Left lung (tissue), 10 donors: ENCODE data around the gene ZNF789. TPM values are rescaled to one million over a fixed set of nuclear protein-coding genes. Genes with fewer than 3 reads are reported as not detected.

Source experiments
- ATAC-seq: fragments of 200-7000 bp; cut with Tn5 transposase; one replicate; pipeline ENCODE4 v1.9.1; 2020; ENCODE audit warnings: moderate library complexity
- DNase-seq, 4 donors: peaks; one replicate each; pipeline ENCODE4 v3.0.0-alpha.2; 2013 to 2020
- H3K27ac ChIP-seq, 2 donors: fragments of 200-600 bp; sonication (generic) in 1 of 2; one replicate each; pipeline versions ENCODE4 v1.5.0 to v1.8.0; 2020 to 2021
- H3K27me3 ChIP-seq, 2 donors: fragments of 200-600 bp; sonication (generic) in 1 of 2; one replicate each; pipeline versions ENCODE4 v1.5.0 to v1.8.0; 2020 to 2021
- H3K36me3 ChIP-seq, 2 donors: fragments of 200-600 bp; sonication (generic) in 1 of 2; one replicate each; pipeline versions ENCODE4 v1.5.0 to v1.8.0; 2020 to 2021
- H3K4me1 ChIP-seq, 2 donors: fragments of 200-600 bp; one replicate each; pipeline ENCODE4 v1.8.0; 2021
- H3K4me3 ChIP-seq, 2 donors: fragments of 200-600 bp; sonication (generic) in 1 of 2; one replicate each; pipeline versions ENCODE4 v1.5.0 to v1.8.0; 2020 to 2021; ENCODE audit warnings: mild to moderate bottlenecking in 1 of 2
- H3K9me3 ChIP-seq, 2 donors: fragments of 200-600 bp; sonication (generic) in 1 of 2; one replicate each; pipeline versions ENCODE4 v1.5.0 to v1.8.0; 2020 to 2021
- CTCF ChIP-seq, 2 donors: fragments of 200-600 bp; sonication (generic) in 1 of 2; IDR thresholded peaks; one replicate each; pipeline versions ENCODE4 v1.5.0 to v1.8.0; 2021; ENCODE audit warnings: antibody characterized with exemption in 2 of 2
- intact Hi-C, 2 donors: fragments of 100-400 bp; cut with DNase I; formaldehyde crosslinking; loops; one replicate each; pipeline versions ENCODE4 v1.11.2 to v1.14.2; 2022
- polyA plus RNA-seq, 6 donors: library from polyadenylated mRNA; unstranded; fragments of 120-200 nt; gene quantifications; one replicate each; pipeline ENCODE4 v1.2.1, GENCODE V29; 2013; ENCODE audit not compliant: insufficient read length in 6 of 6
- total RNA-seq, 2 donors: library from RNA; stranded (reverse); fragmentation: NEBNext Ultra II Directional; extraction: Animal tissue kit (Norgen Biotek cat#: 25700); gene quantifications; one replicate each; pipeline ENCODE4 v1.2.1, GENCODE V29; 2021
- donor health status: DM: no; HTN: yes; CAD: no.
- donor health status: DM: no; HTN: no; CAD: no.

Gene ZNF789
- total and polyA plus RNA-seq, 8 donors = 8.5 to 59.5 (median 52.4) TPM

GRCh38 chr7:99504603-99505323 lies 32.1 kb downstream of the ZNF789 start, which contains the start of gene ZKSCAN5:
Gene ZKSCAN5, plus strand, starts transcription at chr7:99504662. Its CDS starts 1,383 bp downstream, at chr7:99506045.
- Histone ChIP-seq H3K36me3 (peaks cover 0 to 4% of the 10 kb centered on the region in 2 donors), H3K27ac (peak within 1 kb of the TSS; percentile 87 to 90), H3K4me1 (peaks cover 22 to 47% of the 10 kb centered on the region in 2 donors), H3K9me3 (no peaks in the 10 kb centered on the region), H3K4me3 (peak within 1 kb of the TSS; percentile 71 to 86), H3K27me3 (no peaks in the 10 kb centered on the region)
- ATAC-seq = peak; percentile 95
- peak in 1 of 2 donors; percentile 12 for TF ChIP-seq CTCF (IDR thresholded peaks at IDR 0.05)
- DNase-seq = peak; percentile 97 to 100 (median 98)
- intact Hi-C loops = no loop called here

DNA sequence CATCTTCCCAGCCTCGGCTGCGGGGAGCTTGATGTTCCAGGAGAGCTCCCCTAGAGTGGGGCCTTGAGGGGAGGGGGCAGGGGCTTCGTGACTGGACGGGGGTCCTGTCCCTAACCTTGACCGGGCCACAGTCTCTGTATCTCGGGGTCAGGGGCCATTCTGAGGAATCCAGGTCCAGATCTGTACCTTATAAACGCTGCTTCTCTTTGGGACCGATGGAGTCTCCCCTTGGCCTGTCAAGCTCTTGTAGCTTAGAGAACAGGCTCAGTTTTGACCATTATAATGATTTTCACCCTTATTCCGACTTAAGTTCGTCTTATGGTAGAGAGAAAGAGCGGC lies 32.6 kb downstream of the ZNF789 start:
- H3K4me1 ChIP-seq = peaks cover 22 to 47% of the 10 kb centered on the region in 2 donors
- intact Hi-C loops = no loop called here

GRCh38 chr7:99514050-99514449 lies 41.4 kb downstream of the ZNF789 start:
- TF ChIP-seq CTCF (IDR thresholded peaks at IDR 0.05) = no peak
- no peak for ATAC-seq
- Histone ChIP-seq H3K4me1 (no peaks in the 10 kb centered on the region), H3K36me3 (peaks cover 4 to 90% of the 10 kb centered on the region in 2 donors), H3K27ac (no peak overlapping the region), H3K9me3 (no peaks in the 10 kb centered on the region), H3K27me3 (no peaks in the 10 kb centered on the region), H3K4me3 (no peak overlapping the region)
- no peak for DNase-seq
- intact Hi-C loops = no loop called here

More for the DNA sequence above, 32.6 kb downstream of the ZNF789 start:
- no peaks in the 10 kb centered on the region for H3K9me3 ChIP-seq
- no peaks in the 10 kb centered on the region for H3K27me3 ChIP-seq
- DNase-seq (no peak), ATAC-seq (peak; percentile 0)
- H3K4me3 ChIP-seq = peak overlapping the region; percentile 71 to 86
- no peak for TF ChIP-seq CTCF (IDR thresholded peaks at IDR 0.05)
- peak overlapping the region; percentile 87 to 90 for H3K27ac ChIP-seq
- H3K36me3 ChIP-seq = peaks cover 0 to 9% of the 10 kb centered on the region in 2 donors

GRCh38 chr7:99521399-99521798 lies 48.7 kb downstream of the ZNF789 start:
- no peaks in the 10 kb centered on the region for H3K9me3 ChIP-seq
- H3K27ac ChIP-seq = no peak overlapping the region
- TF ChIP-seq CTCF (IDR thresholded peaks at IDR 0.05) = no peak
- H3K4me3 ChIP-seq = no peak overlapping the region
- intact Hi-C loops = no loop called here
- DNase-seq (no peak), ATAC-seq (no peak)
- peaks cover 6 to 78% of the 10 kb centered on the region in 2 donors for H3K36me3 ChIP-seq
- H3K4me1 ChIP-seq = no peaks in the 10 kb centered on the region
- H3K27me3 ChIP-seq = no peaks in the 10 kb centered on the region

DNA sequence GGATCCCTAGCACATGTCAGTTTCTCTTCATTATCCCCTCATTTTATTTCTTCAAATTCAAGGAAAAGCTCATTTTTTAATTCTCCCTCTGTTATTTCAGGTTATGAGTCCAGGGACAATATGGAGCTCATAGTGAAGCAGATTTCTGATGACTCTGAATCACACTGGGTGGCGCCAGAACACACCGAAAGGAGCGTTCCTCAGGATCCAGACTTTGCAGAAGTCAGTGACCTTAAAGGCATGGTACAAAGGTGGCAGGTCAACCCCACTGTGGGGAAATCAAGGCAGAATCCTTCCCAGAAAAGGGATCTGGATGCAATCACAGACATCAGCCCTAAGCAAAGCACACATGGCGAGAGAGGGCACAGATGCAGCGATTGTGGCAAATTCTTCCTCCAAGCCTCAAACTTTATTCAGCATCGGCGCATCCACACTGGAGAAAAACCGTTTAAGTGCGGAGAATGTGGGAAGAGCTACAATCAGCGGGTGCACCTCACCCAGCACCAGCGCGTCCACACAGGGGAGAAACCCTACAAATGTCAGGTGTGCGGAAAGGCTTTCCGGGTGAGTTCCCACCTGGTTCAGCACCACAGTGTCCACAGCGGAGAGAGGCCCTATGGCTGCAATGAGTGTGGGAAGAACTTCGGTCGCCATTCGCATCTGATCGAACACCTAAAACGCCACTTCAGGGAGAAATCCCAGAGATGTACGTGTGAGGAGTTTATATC lies 53.2 kb downstream of the ZNF789 start:
- no peaks in the 10 kb centered on the region for H3K4me1 ChIP-seq
- H3K9me3 ChIP-seq = peaks cover 8 to 26% of the 10 kb centered on the region in 2 donors
- peaks cover 6 to 81% of the 10 kb centered on the region in 2 donors for H3K36me3 ChIP-seq
- H3K4me3 ChIP-seq = no peak overlapping the region
- DNase-seq (peak in 1 of 4 donors; percentile 4), ATAC-seq (peak; percentile 49)
- TF ChIP-seq CTCF (IDR thresholded peaks at IDR 0.05) = no peak
- intact Hi-C loops = no loop called here
- H3K27me3 ChIP-seq = no peaks in the 10 kb centered on the region
- no peak overlapping the region for H3K27ac ChIP-seq
